AG09309 (cell line): ENCODE measurements around the gene TENT5D.
"Not testable (repeated sequence)": the region's sequence is repeated elsewhere in the genome, so short reads cannot be mapped to it uniquely, and the experiment has no call there.

Source experiments
- DNase-seq: peaks from one replicate; pipeline ENCODE4 v3.0.0-alpha.2; 2010; ENCODE audit warnings: low read depth
- H3K4me3 ChIP-seq: 2 replicates; pipeline ENCODE4 v1.5.1; 2011; ENCODE audit warnings: mild to moderate bottlenecking, low read depth, low read length, moderate library complexity; ENCODE audit not compliant: control insufficient read depth
- CTCF ChIP-seq: IDR thresholded peaks from 2 replicates; pipeline ENCODE4 v1.5.1; 2011; ENCODE audit warnings: mild to moderate bottlenecking, low read depth, low read length, inconsistent platforms; ENCODE audit not compliant: insufficient read depth, control insufficient read depth; ENCODE audit errors: missing control alignments

The TENT5D gene

GRCh38 chrX:80431505-80431832, 11.2 kb downstream of the TENT5D start:
- DNase-seq: no peak
- no peak for TF ChIP-seq CTCF
- H3K4me3 ChIP-seq: no peak overlapping the region

- no peak for DNase-seq
- H3K4me3 ChIP-seq: no peak overlapping the region
- TF ChIP-seq CTCF: no peak
These were observed 12.2 kb downstream of the TENT5D start for GRCh38 chrX:80432441-80432840.

GRCh38 chrX:80432863-80433262, 12.6 kb downstream of the TENT5D start:
- H3K4me3 ChIP-seq: no peak overlapping the region
- no peak for DNase-seq
- TF ChIP-seq CTCF: no peak

GRCh38 chrX:80468166-80468565, 47.9 kb downstream of the TENT5D start:
- DNase-seq, H3K4me3 ChIP-seq: not testable (repeated sequence)

GRCh38 chrX:80471582-80471981, 51.3 kb downstream of the TENT5D start:
- no peak for DNase-seq
- TF ChIP-seq CTCF: no peak
- H3K4me3 ChIP-seq: no peak overlapping the region

GRCh38 chrX:80485543-80485942, 65.3 kb downstream of the TENT5D start:
- DNase-seq: no peak
- TF ChIP-seq CTCF: no peak
- H3K4me3 ChIP-seq: no peak overlapping the region

- DNase-seq: no peak
- no peak for TF ChIP-seq CTCF
- H3K4me3 ChIP-seq: no peak overlapping the region
These were observed 66.1 kb downstream of the TENT5D start for GRCh38 chrX:80486299-80486698.
